HepG2 (cell line): Measurements from ENCODE around the gene ZNF814. TPM values are rescaled to one million over a fixed set of nuclear protein-coding genes. Genes with fewer than 3 reads are reported as not detected.
A peak's percentile ranks its signal among the peaks of the same experiment; 100 is the strongest.

Experiments used
- CENPBD1 ChIP-seq: sonication (generic); formaldehyde crosslinking; IDR thresholded peaks from 2 replicates; pipeline ENCODE4 v1.8.0; 2022; ENCODE audit warnings: missing genetic modification reagents, low read depth, mild to moderate bottlenecking, borderline replicate concordance
- DMAP1 ChIP-seq: IDR thresholded peaks from 2 replicates; pipeline ENCODE4 v1.6.1; 2016
- DR1 ChIP-seq: sonication (generic); formaldehyde crosslinking; IDR thresholded peaks from 2 replicates; pipeline ENCODE4 v1.8.0; 2021; ENCODE audit warnings: mild to moderate bottlenecking, missing genetic modification reagents, inconsistent platforms
- FOXO4 ChIP-seq: sonication (generic); formaldehyde crosslinking; conservative IDR thresholded peaks from 2 replicates; pipeline ENCODE4 v1.8.1; 2023; ENCODE audit warnings: missing genetic modification reagents
- HBP1 ChIP-seq: IDR thresholded peaks from 2 replicates; pipeline ENCODE4 v1.6.1; 2016; ENCODE audit warnings: low read depth, control low read depth
- IRX3 ChIP-seq: sonication (generic); formaldehyde crosslinking; IDR thresholded peaks from 2 replicates; pipeline ENCODE4 v1.8.1; 2023; ENCODE audit warnings: mild to moderate bottlenecking, low read depth, missing genetic modification reagents, borderline replicate concordance
- MXI1 ChIP-seq: IDR thresholded peaks from 3 replicates; pipeline ENCODE4 v1.6.1; 2012; ENCODE audit warnings: low read depth, low read length, inconsistent platforms, borderline replicate concordance
- NFYB ChIP-seq: sonication (generic); formaldehyde crosslinking; IDR thresholded peaks from 2 replicates; pipeline ENCODE4 v1.4.0; 2020; ENCODE audit warnings: missing genetic modification reagents
- PCBP1 ChIP-seq: fragments of 200-400 bp; formaldehyde crosslinking; IDR thresholded peaks from 2 replicates; pipeline ENCODE4 v1.6.1; 2017; ENCODE audit warnings: mild to moderate bottlenecking, low read depth, low read length, borderline replicate concordance
- POLR2AphosphoS5 ChIP-seq: IDR thresholded peaks from 2 replicates; pipeline ENCODE4 v1.6.1; 2012; ENCODE audit warnings: low read depth, low read length
- POLR2G ChIP-seq: fragments of 200-400 bp; formaldehyde crosslinking; IDR thresholded peaks from 2 replicates; pipeline ENCODE4 v1.6.1; 2018; ENCODE audit warnings: mild to moderate bottlenecking, low read depth, low read length, moderate library complexity
- SNAPC2 ChIP-seq: sonication (generic); formaldehyde crosslinking; IDR thresholded peaks from 2 replicates; pipeline ENCODE4 v1.8.1; 2022; ENCODE audit warnings: mild to moderate bottlenecking, missing genetic modification reagents
- SYNCRIP ChIP-seq: fragments of 200-400 bp; formaldehyde crosslinking; IDR thresholded peaks from 2 replicates; pipeline ENCODE4 v1.6.1; 2018; ENCODE audit warnings: mild to moderate bottlenecking, low read depth, low read length; ENCODE audit not compliant: insufficient read depth
- UBTF ChIP-seq: sonication (generic); formaldehyde crosslinking; IDR thresholded peaks from 2 replicates; pipeline ENCODE4 v1.4.0; 2020; ENCODE audit warnings: mild to moderate bottlenecking, missing genetic modification reagents
- ZNF235 ChIP-seq: sonication (generic); formaldehyde crosslinking; IDR thresholded peaks from 2 replicates; pipeline ENCODE4 v1.8.1; 2023; ENCODE audit warnings: mild to moderate bottlenecking, missing genetic modification reagents, borderline replicate concordance
- ZNF276 ChIP-seq: sonication (generic); formaldehyde crosslinking; IDR thresholded peaks from 2 replicates; pipeline ENCODE4 v1.4.0; 2020; ENCODE audit warnings: mild to moderate bottlenecking, low read depth, missing genetic modification reagents
- ZNF362 ChIP-seq: sonication (generic); formaldehyde crosslinking; IDR thresholded peaks from 2 replicates; pipeline ENCODE4 v1.4.0; 2020; ENCODE audit warnings: missing genetic modification reagents, mild to moderate bottlenecking, borderline replicate concordance
- ZNF547 ChIP-seq: sonication (generic); formaldehyde crosslinking; IDR thresholded peaks from 2 replicates; pipeline ENCODE4 v1.5.1; 2020; ENCODE audit warnings: mild to moderate bottlenecking, missing genetic modification reagents
- ZNF552 ChIP-seq: sonication (generic); formaldehyde crosslinking; IDR thresholded peaks from 2 replicates; pipeline ENCODE4 v1.9.0; 2022; ENCODE audit warnings: missing genetic modification reagents, mild to moderate bottlenecking, borderline replicate concordance
- ZNF775 ChIP-seq: sonication (generic); formaldehyde crosslinking; IDR thresholded peaks from 2 replicates; pipeline ENCODE4 v1.4.0; 2020; ENCODE audit warnings: missing genetic modification reagents, mild to moderate bottlenecking, moderate library complexity, borderline replicate concordance
- polyA plus RNA-seq, 8 experiments: library from polyadenylated mRNA; depleted of rRNA in 3 of 8; stranded (reverse) in 7 of 8; unstranded in 1 of 8; fragments of >200 nt; fragmentation: Illumina TruSeq in 4 of 8; extraction: Trizol in 4 of 8; gene quantifications; 2 replicates each; pipeline versions ENCODE4 v1.2.1 to v1.2.3, GENCODE V29; 2011 to 2016; ENCODE audit warnings: low read depth in 4 of 8, missing spikeins in 1 of 8, mixed read lengths in 1 of 8; ENCODE audit not compliant: insufficient read depth in 1 of 8
- total RNA-seq, 5 experiments: library from RNA; depleted of rRNA; stranded (reverse); fragments of >200 nt; fragmentation: Illumina TruSeq; extraction: Trizol; gene quantifications; 2 replicates each; pipeline ENCODE4 v1.2.3, GENCODE V29; 2016; ENCODE audit warnings: low read depth in 1 of 5

The ZNF814 gene
- total and polyA plus RNA-seq, 2 of the 13 experiments (the other 11 are each of a cell fraction or from before 2014, with no cell fraction given), result 2.5 to 3.4 TPM

GRCh38 chr19:57814505-57815246 is 74.2 kb downstream of the ZNF814 start, which contains the start of gene ZNF552 (continued):
- TF ChIP-seq UBTF (CRISPR knock-in tag) (peak; percentile 70; the same call in 1 of the 2 replicates), ZNF547 (CRISPR knock-in tag) (no peak), POLR2G (peak; percentile 87), CENPBD1 (no peak), SYNCRIP (no peak), ZNF775 (CRISPR knock-in tag) (no peak), ZNF235 (no peak), DR1 (CRISPR knock-in tag) (peak; percentile 87), ZNF276 (CRISPR knock-in tag) (no peak), MXI1 (peak; percentile 80; the same call in 1 of the 3 replicates), FOXO4 (CRISPR knock-in tag) (0 out of 2 replicates have a peak, but pooled peaks have one; percentile 57), ZNF552 (CRISPR knock-in tag) (no peak), NFYB (peak; percentile 93), POLR2AphosphoS5 (peak; percentile 96), ZNF362 (no peak), HBP1 (CRISPR knock-in tag) (peak; percentile 53; the same call in 1 of the 2 replicates), SNAPC2 (CRISPR knock-in tag) (no peak), PCBP1 (no peak), IRX3 (CRISPR knock-in tag) (no peak), DMAP1 (CRISPR knock-in tag) (peak; percentile 47; the same call in 1 of the 2 replicates)
- TF ChIP-seq, all 625 proteins: peak for 202
